GM23248 (cell line): ENCODE results near the gene ST8SIA4. TPM values are rescaled to one million over a fixed set of nuclear protein-coding genes. Genes with fewer than 3 reads are reported as not detected.

Experiments used
- DNase-seq: peaks from one replicate; pipeline ENCODE4 v3.0.0-alpha.2; 2015
- H2AFZ ChIP-seq: fragments of 200-600 bp; sonication (generic); 2 replicates; pipeline ENCODE4 v1.6.1; 2016; ENCODE audit warnings: antibody characterized with exemption
- H3F3A ChIP-seq: fragments of 200-600 bp; sonication (generic); 2 replicates; pipeline ENCODE4 v1.6.1; 2016; ENCODE audit warnings: mild to moderate bottlenecking, antibody characterized with exemption, mixed run types; ENCODE audit not compliant: insufficient read depth
- H3K27ac ChIP-seq: fragments of 200-600 bp; sonication (generic); 2 replicates; pipeline ENCODE4 v1.5.1; 2016; ENCODE audit warnings: mild to moderate bottlenecking
- H3K27me3 ChIP-seq: fragments of 200-600 bp; sonication (generic); replicated peaks from 2 replicates; pipeline ENCODE4 v1.6.1; 2016; ENCODE audit warnings: mild to moderate bottlenecking; ENCODE audit not compliant: insufficient read depth
- H3K36me3 ChIP-seq: fragments of 200-600 bp; sonication (generic); 2 replicates; pipeline ENCODE4 v1.6.1; 2016; ENCODE audit warnings: low read depth, mild to moderate bottlenecking
- H3K4me1 ChIP-seq: fragments of 200-600 bp; sonication (generic); 2 replicates; pipeline ENCODE4 v1.6.1; 2016; ENCODE audit warnings: mild to moderate bottlenecking; ENCODE audit not compliant: insufficient read depth
- H3K4me2 ChIP-seq: fragments of 200-600 bp; sonication (generic); one replicate; pipeline ENCODE4 v1.6.1; 2016; ENCODE audit warnings: mild to moderate bottlenecking; ENCODE audit not compliant: unreplicated experiment
- H3K4me3 ChIP-seq: fragments of 200-600 bp; sonication (generic); 2 replicates; pipeline ENCODE4 v1.5.1; 2016; ENCODE audit warnings: mild to moderate bottlenecking
- H3K79me2 ChIP-seq: fragments of 200-600 bp; sonication (generic); 2 replicates; pipeline ENCODE4 v1.6.1; 2016; ENCODE audit warnings: mild to moderate bottlenecking; ENCODE audit not compliant: insufficient read depth
- H3K9ac ChIP-seq: fragments of 200-600 bp; sonication (generic); 2 replicates; pipeline ENCODE4 v1.6.1; 2016; ENCODE audit warnings: mild to moderate bottlenecking
- H3K9me2 ChIP-seq: fragments of 200-600 bp; sonication (generic); 2 replicates; pipeline ENCODE4 v1.6.1; 2016; ENCODE audit warnings: mixed run types, mild to moderate bottlenecking, moderate library complexity; ENCODE audit not compliant: insufficient read depth
- H3K9me3 ChIP-seq: fragments of 200-600 bp; sonication (generic); one replicate; pipeline ENCODE4 v1.6.1; 2017; ENCODE audit warnings: low read depth
- H4K20me1 ChIP-seq: fragments of 200-600 bp; sonication (generic); 2 replicates; pipeline ENCODE4 v1.6.0; 2016; ENCODE audit not compliant: insufficient read depth
- EZH2 ChIP-seq: fragments of 200-600 bp; sonication (generic); IDR thresholded peaks from 2 replicates; pipeline ENCODE4 v1.6.1; 2018; ENCODE audit warnings: antibody characterized with exemption, mild to moderate bottlenecking; ENCODE audit not compliant: insufficient read depth, poor library complexity, severe bottlenecking
- EZH2phosphoT487 ChIP-seq: fragments of 200-600 bp; sonication (generic); IDR thresholded peaks from 2 replicates; pipeline ENCODE4 v1.6.1; 2018; ENCODE audit warnings: antibody characterized with exemption, moderate library complexity, mild to moderate bottlenecking, low read depth; ENCODE audit not compliant: insufficient read depth
- WGBS, 2 experiments: methylation state at CpG; one replicate each; pipeline ENCODE4 v1.1.6; 2015 to 2017; ENCODE audit warnings: low lambda C conversion rate in 2 of 2, low coverage in 1 of 2; ENCODE audit errors: missing lambda C conversion rate in 2 of 2; 5-methylcytosine and 5-hydroxymethylcytosine counted together
- in situ Hi-C: fragments of 300-500 bp; cut with MboI; formaldehyde crosslinking; loops from 2 replicates; pipeline ENCODE4 v1.15.0; 2020
- polyA plus RNA-seq: library from polyadenylated mRNA; unstranded; fragments of >200 nt; fragmentation: Nextera tagmentation; extraction: Ambion mirVana; gene quantifications from 2 replicates; pipeline ENCODE4 v1.2.1, GENCODE V29; 2016
- total RNA-seq: library from RNA; depleted of rRNA; stranded (reverse); fragments of >200 nt; shearing (Covaris generic); gene quantifications from 2 replicates; pipeline ENCODE4 v1.2.3, GENCODE V29; 2014

ST8SIA4 gene
- total and polyA plus RNA-seq, 2 experiments from 2014 or later = under 0.01 TPM; not detected in 1

- Histone ChIP-seq H3K27me3 (no peaks in the 10 kb centered on the region), H3K36me3 (no peaks in the 10 kb centered on the region), H3K4me3 (no peak overlapping the region), H3K27ac (no peak overlapping the region), H3K9ac (no peak overlapping the region), H3K79me2 (no peaks in the 10 kb centered on the region), H3K4me2 (no peak overlapping the region), H3F3A (no peaks in the 10 kb centered on the region), H2AFZ (no peak overlapping the region), H4K20me1 (no peaks in the 10 kb centered on the region), H3K9me3 (no peaks in the 10 kb centered on the region), H3K9me2 (no peaks in the 10 kb centered on the region), H3K4me1 (0 out of 2 replicates have a peak, but pooled peaks cover 3% of the 10 kb centered on the region)
- TF ChIP-seq EZH2phosphoT487 (no peak), EZH2 (no peak)
- in situ Hi-C loops = no loop called here
- WGBS, 2 experiments = 26 to 34% methylated on average over 1 of the region's 1 CpG
- no peak for DNase-seq
These were observed 62.3 kb downstream of the ST8SIA4 start for GRCh38 chr5:100840789-100841188.

GRCh38 chr5:100840370-100840769 lies 62.7 kb downstream of the ST8SIA4 start:
- no peak overlapping the region for H3K9ac ChIP-seq
- WGBS, 2 experiments = 70 to 78% methylated on average over 2 of the region's 2 CpGs
- H3K4me3 ChIP-seq = no peak overlapping the region
- no peak overlapping the region for H3K4me2 ChIP-seq
- DNase-seq = peak; percentile 39
- H3K9me2 ChIP-seq = no peaks in the 10 kb centered on the region
- H3K27me3 ChIP-seq = no peaks in the 10 kb centered on the region
- no peaks in the 10 kb centered on the region for H4K20me1 ChIP-seq
- H3F3A ChIP-seq = no peaks in the 10 kb centered on the region
- H2AFZ ChIP-seq = no peak overlapping the region
- no peaks in the 10 kb centered on the region for H3K79me2 ChIP-seq
- TF ChIP-seq EZH2 (no peak), EZH2phosphoT487 (no peak)
- no peaks in the 10 kb centered on the region for H3K36me3 ChIP-seq
- no peak overlapping the region for H3K27ac ChIP-seq
- in situ Hi-C loops = no loop called here
- 0 out of 2 replicates have a peak, but pooled peaks cover 3% of the 10 kb centered on the region for H3K4me1 ChIP-seq
- H3K9me3 ChIP-seq = no peaks in the 10 kb centered on the region

- no peak overlapping the region for H3K4me3 ChIP-seq
- H3K9me3 ChIP-seq = no peaks in the 10 kb centered on the region
- no peak for TF ChIP-seq EZH2phosphoT487
- no peak for TF ChIP-seq EZH2
- no peak overlapping the region for H3K27ac ChIP-seq
- in situ Hi-C loops = no loop called here
- DNase-seq = no peak
- no peak overlapping the region for H3K4me2 ChIP-seq
- no peaks in the 10 kb centered on the region for H3K27me3 ChIP-seq
- no peak overlapping the region for H2AFZ ChIP-seq
- H3K36me3 ChIP-seq = no peaks in the 10 kb centered on the region
- no peaks in the 10 kb centered on the region for H3K9me2 ChIP-seq
- H4K20me1 ChIP-seq = no peaks in the 10 kb centered on the region
- 0 out of 2 replicates have a peak, but pooled peaks cover 3% of the 10 kb centered on the region for H3K4me1 ChIP-seq
- no peaks in the 10 kb centered on the region for H3K79me2 ChIP-seq
- 87 to 88% methylated on average over 2 of the region's 2 CpGs for WGBS, 2 experiments
- H3F3A ChIP-seq = no peaks in the 10 kb centered on the region
- H3K9ac ChIP-seq = no peak overlapping the region
These were observed 65.0 kb downstream of the ST8SIA4 start for GRCh38 chr5:100838048-100838473.

GRCh38 chr5:100834519-100834918 lies 68.6 kb downstream of the ST8SIA4 start:
- H3K9me3 ChIP-seq = no peaks in the 10 kb centered on the region
- no peak overlapping the region for H3K27ac ChIP-seq
- no peaks in the 10 kb centered on the region for H3F3A ChIP-seq
- H3K36me3 ChIP-seq = no peaks in the 10 kb centered on the region
- no peak overlapping the region for H3K4me2 ChIP-seq
- H3K27me3 ChIP-seq = no peaks in the 10 kb centered on the region
- no peak overlapping the region for H2AFZ ChIP-seq
- no peak overlapping the region for H3K9ac ChIP-seq
- TF ChIP-seq EZH2 = no peak
- no peak for TF ChIP-seq EZH2phosphoT487
- no peaks in the 10 kb centered on the region for H3K4me1 ChIP-seq
- H3K4me3 ChIP-seq = no peak overlapping the region
- in situ Hi-C loops = no loop called here
- H4K20me1 ChIP-seq = no peaks in the 10 kb centered on the region
- 74 to 77% methylated on average over 2 of the region's 2 CpGs for WGBS, 2 experiments
- no peaks in the 10 kb centered on the region for H3K79me2 ChIP-seq
- no peak for DNase-seq
- no peaks in the 10 kb centered on the region for H3K9me2 ChIP-seq
